Endometrial microvascular endothelial cells (primary cell): ENCODE results near the gene MYL3. TPM values are rescaled to one million over a fixed set of nuclear protein-coding genes. Genes with fewer than 3 reads are reported as not detected.

Experiments used
- in situ Hi-C: cut with HindIII; loops from 2 replicates; pipeline ENCODE4 v1.10.0; 2017; ENCODE audit warnings: low sequenced_read_pairs, low pct_unique_long_range_greater_than_20kb; ENCODE audit errors: inconsistent ontology term
- total RNA-seq: library from RNA; depleted of rRNA; stranded (reverse); fragments of >200 nt; gene quantifications from one replicate; pipeline ENCODE4 v1.2.3, GENCODE V29; 2015; ENCODE audit errors: inconsistent ontology term

The MYL3 gene
- total RNA-seq, 1 donor from 2014 or later = not detected

- in situ Hi-C loops = no loop called here
These were observed 22.4 kb upstream of the MYL3 start for GRCh38 chr3:46885612-46886011.

- in situ Hi-C loops = no loop called here
These were observed 21.7 kb upstream of the MYL3 start for GRCh38 chr3:46884929-46885328.

DNA sequence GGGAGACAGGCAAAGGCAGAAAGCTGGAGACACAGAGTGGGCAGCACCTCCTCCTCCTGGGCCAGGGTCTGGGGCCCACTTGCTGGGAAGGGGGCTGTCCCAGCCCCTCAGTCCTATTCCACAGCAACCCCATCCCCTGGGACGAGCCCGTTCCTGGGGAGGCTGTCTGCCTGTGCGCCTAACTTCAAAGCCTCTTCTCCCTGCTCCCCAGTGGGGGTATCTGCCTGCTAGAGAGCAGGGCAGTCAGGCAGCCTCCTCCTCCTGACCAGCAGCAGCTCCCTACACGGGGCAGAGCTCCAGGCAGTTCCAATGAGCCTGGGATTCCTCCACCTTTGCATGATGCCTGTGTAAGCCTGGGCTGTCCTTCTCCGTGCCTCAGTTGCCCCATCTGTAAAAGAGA is 21.2 kb upstream of the MYL3 start:
- in situ Hi-C loops = no loop called here

- in situ Hi-C loops = no loop called here
These were observed 20.6 kb upstream of the MYL3 start for GRCh38 chr3:46883830-46884185.

- in situ Hi-C loops = no loop called here
These were observed 20.0 kb upstream of the MYL3 start for GRCh38 chr3:46883054-46883829.

GRCh38 chr3:46882377-46883053 is 19.3 kb upstream of the MYL3 start:
- in situ Hi-C loops = no loop called here

DNA sequence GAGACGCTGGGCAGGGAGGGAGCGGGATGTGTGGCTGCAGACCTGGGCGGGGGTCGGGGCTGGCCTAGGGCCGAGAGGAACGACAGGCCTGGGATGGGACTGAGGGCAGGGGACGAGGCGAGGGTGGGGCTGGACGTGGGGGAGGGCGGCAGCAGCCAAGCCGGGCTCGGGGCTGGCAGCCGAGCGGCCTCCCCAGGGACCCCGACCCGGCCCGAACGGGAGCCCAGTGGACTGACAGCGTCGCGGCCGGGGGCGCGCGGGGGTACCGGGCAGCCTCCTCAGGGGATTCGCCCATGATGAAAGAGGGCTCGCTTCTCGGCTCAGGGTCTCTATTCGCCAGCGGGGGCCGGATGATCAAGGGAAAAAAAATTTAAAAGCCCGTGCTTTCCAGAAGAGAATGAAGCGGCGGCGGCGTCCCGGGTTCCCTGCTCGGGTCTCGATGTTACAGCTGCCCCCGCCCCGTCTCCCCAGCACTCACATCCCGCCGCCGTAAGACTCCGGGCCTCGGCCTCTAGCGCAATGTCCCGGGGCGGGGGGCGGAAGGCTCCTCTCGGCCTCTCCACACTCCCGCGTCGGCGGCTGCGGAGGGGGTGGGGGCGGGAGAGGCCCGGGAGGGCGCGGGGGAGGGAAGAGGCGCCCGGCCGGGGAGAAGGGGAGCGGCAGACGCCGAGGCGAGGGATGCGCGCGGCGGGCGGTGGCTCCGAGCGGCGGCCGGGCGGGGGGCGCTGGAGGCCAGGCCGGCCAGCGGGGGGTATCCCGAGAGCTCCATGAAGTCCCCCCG is 18.5 kb upstream of the MYL3 start:
- in situ Hi-C loops = no loop called here

DNA sequence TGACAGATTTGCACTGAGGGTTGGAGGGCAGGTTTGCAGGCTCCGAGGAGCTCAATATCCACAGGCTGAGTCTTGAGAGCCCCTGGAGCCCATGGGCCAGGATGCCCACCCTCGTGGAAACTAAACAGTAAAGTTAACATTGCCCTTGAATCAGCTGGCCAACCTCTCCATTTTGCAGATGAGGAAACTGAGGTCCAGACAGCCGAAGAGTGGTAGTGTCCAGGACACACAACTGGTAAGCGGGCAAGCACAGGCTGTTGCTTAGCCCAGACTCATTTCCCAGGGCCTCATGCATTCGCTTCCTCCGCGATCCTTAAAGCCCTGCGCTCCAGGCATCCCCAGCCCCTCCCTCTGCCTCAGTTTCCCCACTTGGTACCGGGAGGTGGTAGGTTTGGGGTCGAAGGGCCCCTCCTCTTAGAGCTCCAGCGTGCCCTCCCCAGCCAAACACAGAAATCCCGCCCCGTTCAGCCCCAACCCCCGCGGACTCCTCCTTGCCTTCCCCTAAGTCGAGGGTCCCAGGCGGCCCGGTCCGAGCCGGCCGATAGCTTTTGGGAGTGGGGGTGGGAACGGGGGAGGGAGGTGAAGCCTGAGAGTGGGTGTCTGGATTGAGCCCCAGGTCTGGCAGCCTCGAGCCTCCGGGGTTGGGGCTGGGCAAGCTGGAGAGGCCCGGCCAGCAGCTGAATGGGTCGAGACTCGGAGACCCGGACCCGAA is 17.8 kb upstream of the MYL3 start:
- in situ Hi-C loops = no loop called here

- in situ Hi-C loops = no loop called here
These were observed 15.7 kb upstream of the MYL3 start for GRCh38 chr3:46878781-46879436.

GRCh38 chr3:46877406-46878125 is 14.3 kb upstream of the MYL3 start, which contains the start of gene PTH1R:
Gene PTH1R (plus strand): TSS chr3:46877721. CDS start chr3:46883560, 5,839 bp downstream.
- in situ Hi-C loops = no loop called here

- in situ Hi-C loops = no loop called here
These were observed 13.4 kb upstream of the MYL3 start for GRCh38 chr3:46876313-46877300.

- in situ Hi-C loops = no loop called here
These were observed 12.3 kb upstream of the MYL3 start for GRCh38 chr3:46875560-46875959.

DNA sequence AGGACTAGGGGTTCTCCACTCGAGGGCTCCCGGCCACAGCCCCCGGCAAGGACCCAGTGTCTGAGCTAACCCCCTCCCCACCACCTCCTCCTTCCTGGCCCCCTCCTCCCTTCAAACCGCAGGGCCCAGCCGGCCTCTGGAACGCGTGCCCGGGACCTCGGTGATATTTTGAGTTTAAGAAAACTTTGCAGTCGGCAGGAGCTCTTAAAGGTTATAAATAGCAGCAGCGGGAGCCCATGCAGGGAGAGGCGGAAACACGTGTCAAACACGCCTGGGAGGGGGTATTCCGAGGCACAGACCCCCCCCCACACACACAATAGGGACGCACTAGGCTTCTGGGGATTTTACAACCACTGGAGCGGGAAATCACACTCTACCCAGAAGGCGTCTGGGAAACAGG is 11.2 kb upstream of the MYL3 start:
- in situ Hi-C loops = no loop called here

- in situ Hi-C loops = no loop called here
These were observed 10.3 kb upstream of the MYL3 start for GRCh38 chr3:46873521-46873920.

GRCh38 chr3:46871222-46871621 is 8.0 kb upstream of the MYL3 start:
- in situ Hi-C loops = no loop called here

DNA sequence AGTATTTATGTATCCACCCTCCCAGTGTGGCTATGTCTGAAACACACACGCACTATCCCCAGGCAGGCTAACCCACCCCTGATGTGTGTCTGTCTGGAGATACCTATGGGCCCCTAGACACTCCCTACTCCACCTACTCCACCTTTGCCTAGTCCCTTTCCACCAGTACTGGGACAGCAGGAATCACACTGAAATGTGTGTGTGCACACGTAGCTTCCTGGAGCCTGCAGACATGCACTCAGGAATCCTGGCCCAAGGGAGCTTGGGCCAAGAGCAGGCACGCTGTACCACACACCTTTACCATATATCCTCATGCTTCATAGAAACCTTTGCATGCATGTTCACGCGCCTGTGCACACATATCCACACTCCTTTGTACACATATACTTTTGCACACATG is 7.4 kb upstream of the MYL3 start:
- in situ Hi-C loops = no loop called here

- in situ Hi-C loops = no loop called here
These were observed 6.2 kb upstream of the MYL3 start for GRCh38 chr3:46869440-46869839.
